GM18502 (cell line): ENCODE data around the gene PHF19.
A peak's percentile ranks its signal among the peaks of the same experiment; 100 is the strongest.

Source experiments
- ATAC-seq: cut with Tn5 transposase; IDR thresholded peaks from one replicate; pipeline ENCODE4 v1.9.1; 2021; ENCODE audit warnings: mild to moderate bottlenecking; ENCODE audit not compliant: unreplicated experiment, poor library complexity

PHF19 gene

GRCh38 chr9:120859361-120859760 is 17.6 kb downstream of the PHF19 start:
- ATAC-seq, result no peak

- ATAC-seq, result no peak
Measured at GRCh38 chr9:120857902-120858301, 19.1 kb downstream of the PHF19 start.

- ATAC-seq, result no peak
Measured at GRCh38 chr9:120857481-120857880, 19.5 kb downstream of the PHF19 start.

- ATAC-seq, result no peak
Measured at GRCh38 chr9:120856700-120857099, 20.3 kb downstream of the PHF19 start.

GRCh38 chr9:120855827-120856670 is 20.9 kb downstream of the PHF19 start:
- ATAC-seq, result no peak

- ATAC-seq, result no peak
Measured at GRCh38 chr9:120854596-120855327, 22.2 kb downstream of the PHF19 start.

- no peak for ATAC-seq
Measured at GRCh38 chr9:120853198-120853597, 23.8 kb downstream of the PHF19 start.

- no peak for ATAC-seq
Measured at GRCh38 chr9:120852240-120853010, 24.6 kb downstream of the PHF19 start.

GRCh38 chr9:120851449-120851848 is 25.5 kb downstream of the PHF19 start:
- no peak for ATAC-seq

- ATAC-seq, result no peak
Measured at GRCh38 chr9:120850315-120850714, 26.7 kb downstream of the PHF19 start.

- ATAC-seq, result no peak
Measured at GRCh38 chr9:120846906-120847305, 30.1 kb downstream of the PHF19 start.

GRCh38 chr9:120846251-120846889 is 30.6 kb downstream of the PHF19 start:
- no peak for ATAC-seq

- no peak for ATAC-seq
Measured at GRCh38 chr9:120845255-120845654, 31.7 kb downstream of the PHF19 start.

- ATAC-seq, result peak; percentile 98
Measured at GRCh38 chr9:120842685-120843485, 34.1 kb downstream of the PHF19 start, which contains the start of gene PSMD5. TSS of gene PSMD5 (minus strand) at chr9:120842922. CDS start at chr9:120842909, 13 bp downstream.

- ATAC-seq, result peak; percentile 13
Measured at GRCh38 chr9:120841930-120842684, 34.9 kb downstream of the PHF19 start.

GRCh38 chr9:120839146-120839545 is 37.8 kb downstream of the PHF19 start:
- ATAC-seq, result no peak

- no peak for ATAC-seq
Measured at GRCh38 chr9:120837921-120838320, 39.1 kb downstream of the PHF19 start.

- no peak for ATAC-seq
Measured at GRCh38 chr9:120833325-120833724, 43.7 kb downstream of the PHF19 start.

- ATAC-seq, result no peak
Measured at GRCh38 chr9:120832807-120833206, 44.2 kb downstream of the PHF19 start.
